22Rv1 (cell line): ENCODE data around the gene PSMB11.

Source experiments
- H3K27ac ChIP-seq: fragments of 450-650 bp; 2 replicates; pipeline ENCODE4 v1.5.1; 2017
- ZFX ChIP-seq: fragments of 450-650 bp; IDR thresholded peaks from 2 replicates; pipeline ENCODE4 v1.6.1; 2017; ENCODE audit warnings: antibody characterized with exemption, borderline replicate concordance
- TF ChIP-seq, protein P1 (sequence below): fragments of 450-650 bp; IDR thresholded peaks from 2 replicates; pipeline ENCODE4 v1.5.1; 2017; ENCODE audit warnings: mild to moderate bottlenecking

PSMB11 gene

GRCh38 chr14:23028799-23029198 lies 13.2 kb upstream of the PSMB11 start:
- H3K27ac ChIP-seq: no peak overlapping the region
- TF ChIP-seq ZFX: no peak
- TF ChIP-seq, protein P1, sequence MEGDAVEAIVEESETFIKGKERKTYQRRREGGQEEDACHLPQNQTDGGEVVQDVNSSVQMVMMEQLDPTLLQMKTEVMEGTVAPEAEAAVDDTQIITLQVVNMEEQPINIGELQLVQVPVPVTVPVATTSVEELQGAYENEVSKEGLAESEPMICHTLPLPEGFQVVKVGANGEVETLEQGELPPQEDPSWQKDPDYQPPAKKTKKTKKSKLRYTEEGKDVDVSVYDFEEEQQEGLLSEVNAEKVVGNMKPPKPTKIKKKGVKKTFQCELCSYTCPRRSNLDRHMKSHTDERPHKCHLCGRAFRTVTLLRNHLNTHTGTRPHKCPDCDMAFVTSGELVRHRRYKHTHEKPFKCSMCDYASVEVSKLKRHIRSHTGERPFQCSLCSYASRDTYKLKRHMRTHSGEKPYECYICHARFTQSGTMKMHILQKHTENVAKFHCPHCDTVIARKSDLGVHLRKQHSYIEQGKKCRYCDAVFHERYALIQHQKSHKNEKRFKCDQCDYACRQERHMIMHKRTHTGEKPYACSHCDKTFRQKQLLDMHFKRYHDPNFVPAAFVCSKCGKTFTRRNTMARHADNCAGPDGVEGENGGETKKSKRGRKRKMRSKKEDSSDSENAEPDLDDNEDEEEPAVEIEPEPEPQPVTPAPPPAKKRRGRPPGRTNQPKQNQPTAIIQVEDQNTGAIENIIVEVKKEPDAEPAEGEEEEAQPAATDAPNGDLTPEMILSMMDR: no peak

DNA sequence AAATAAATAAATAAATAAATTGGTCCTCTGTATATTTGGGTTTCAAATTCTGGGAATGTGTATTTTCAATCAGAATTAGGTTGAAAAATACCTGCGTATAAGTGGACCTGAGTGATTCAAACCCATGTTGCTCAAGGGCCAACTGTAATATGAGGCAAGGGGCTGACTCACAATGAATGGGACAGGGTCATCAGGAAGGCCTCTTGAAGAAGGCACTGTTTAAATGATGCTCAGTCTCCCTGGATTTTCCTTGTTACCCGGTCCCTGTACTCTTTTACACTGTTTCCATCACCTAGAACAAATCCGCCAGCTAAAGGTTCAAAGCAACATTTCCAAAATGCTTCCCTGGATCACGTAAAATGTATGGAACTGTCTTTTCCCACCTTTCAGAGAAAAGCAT lies 11.1 kb upstream of the PSMB11 start:
- TF ChIP-seq, protein P1: no peak
- no peak for TF ChIP-seq ZFX
- H3K27ac ChIP-seq: no peak overlapping the region

GRCh38 chr14:23033251-23033727 lies 8.7 kb upstream of the PSMB11 start:
- TF ChIP-seq ZFX: no peak
- TF ChIP-seq, protein P1: no peak
- H3K27ac ChIP-seq: no peak overlapping the region

GRCh38 chr14:23033801-23034497 lies 8.1 kb upstream of the PSMB11 start:
- TF ChIP-seq, protein P1: no peak
- no peak for TF ChIP-seq ZFX
- peak overlapping the region; percentile 89 for H3K27ac ChIP-seq

DNA sequence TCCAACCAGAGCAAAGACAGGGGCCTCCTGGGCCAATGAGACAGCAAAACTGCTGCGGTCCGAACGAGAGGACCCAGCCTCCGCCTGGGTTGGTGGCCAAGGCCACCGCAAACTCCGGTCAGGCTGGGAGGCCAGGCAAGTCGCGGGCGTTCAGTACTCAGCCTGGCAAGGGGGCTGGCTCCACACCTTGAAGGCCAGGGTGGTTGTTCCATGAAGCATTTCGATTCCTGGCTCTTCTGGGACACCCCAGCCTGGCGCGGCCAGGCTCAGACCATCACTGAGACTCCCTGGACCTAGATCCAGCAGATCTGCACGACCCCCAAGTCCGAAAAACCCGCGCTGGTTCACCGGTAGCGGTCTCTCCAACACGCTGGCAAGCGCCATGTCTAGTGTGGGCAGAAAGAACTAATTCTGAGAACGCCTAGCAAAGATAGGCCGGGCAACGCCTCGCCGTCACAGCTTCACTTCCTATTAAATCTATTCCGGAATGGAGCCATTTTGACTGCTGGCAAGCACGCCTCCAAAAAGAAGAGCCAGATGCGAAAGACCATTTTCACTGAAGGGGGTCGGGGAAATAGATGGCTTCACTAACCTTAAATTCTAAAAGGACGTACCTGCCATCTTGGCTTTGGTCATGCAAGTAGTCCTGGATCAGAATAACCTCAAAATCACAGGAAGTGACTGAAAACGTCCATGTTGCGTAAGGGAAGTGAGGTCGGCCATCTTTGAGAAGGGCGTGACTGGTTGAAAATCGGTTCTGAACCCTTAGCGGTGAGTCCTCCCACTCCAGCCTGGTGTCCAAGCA lies 7.3 kb upstream of the PSMB11 start, which contains the start of gene PSMB5:
Gene PSMB5, minus strand, starts transcription at position 403 of the 805 bp plus-strand sequence. Its CDS starts 19 bp downstream, at position 384.
- H3K27ac ChIP-seq: peak within 1 kb of the TSS; percentile 89
- no peak for TF ChIP-seq ZFX
- TF ChIP-seq, protein P1: no peak

DNA sequence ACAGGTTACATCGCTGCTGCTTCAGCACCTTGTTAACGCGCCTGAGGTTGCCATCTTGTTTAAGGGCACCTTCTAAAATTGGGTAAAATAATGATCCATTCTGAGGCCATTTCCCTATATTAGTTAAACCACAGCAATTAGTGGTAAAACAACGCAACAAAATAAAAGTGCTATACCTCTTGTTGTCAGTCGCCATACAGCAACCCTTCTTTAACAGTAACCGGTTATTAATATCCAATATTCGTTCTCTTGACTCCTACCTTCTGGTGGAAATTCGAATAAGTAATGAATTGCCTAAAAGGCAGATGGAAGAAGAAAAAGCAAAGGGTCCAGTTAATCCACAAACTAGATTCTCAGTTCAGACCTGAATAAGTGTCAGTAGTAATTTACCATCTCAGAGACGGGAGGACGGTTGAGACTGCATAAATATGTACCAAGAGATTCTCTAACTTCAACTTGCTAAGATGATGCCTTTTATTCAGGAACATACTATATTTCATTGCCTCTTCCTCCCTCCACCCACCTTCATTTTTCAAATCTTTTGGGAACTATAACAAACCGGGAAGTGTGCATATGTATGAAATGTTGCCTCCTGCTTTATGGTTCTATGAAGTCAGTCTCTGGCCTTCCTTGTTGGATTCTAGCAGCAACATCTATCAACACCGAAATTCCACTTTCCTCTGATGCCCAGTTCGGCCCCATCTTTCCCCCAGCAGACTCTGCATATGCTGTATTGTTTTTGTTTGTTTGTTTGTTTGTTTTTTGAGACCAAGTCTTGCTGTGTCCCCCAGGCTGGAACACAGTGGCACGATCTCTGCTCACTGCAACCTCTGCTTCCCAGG lies 6.5 kb upstream of the PSMB11 start:
- no peak for TF ChIP-seq ZFX
- TF ChIP-seq, protein P1: no peak
- H3K27ac ChIP-seq: peak overlapping the region; percentile 89
